Measurements from ENCODE around the gene ALG9. TPM values are rescaled to one million over a fixed set of nuclear protein-coding genes. Genes with fewer than 3 reads are reported as not detected.
"Not testable (repeated sequence)": the region's sequence is repeated elsewhere in the genome, so short reads cannot be mapped to it uniquely, and the experiment has no call there.

The ALG9 gene
- total and polyA plus RNA-seq, 4 donors = 36.3 to 61.1 (median 46.6) TPM

DNA sequence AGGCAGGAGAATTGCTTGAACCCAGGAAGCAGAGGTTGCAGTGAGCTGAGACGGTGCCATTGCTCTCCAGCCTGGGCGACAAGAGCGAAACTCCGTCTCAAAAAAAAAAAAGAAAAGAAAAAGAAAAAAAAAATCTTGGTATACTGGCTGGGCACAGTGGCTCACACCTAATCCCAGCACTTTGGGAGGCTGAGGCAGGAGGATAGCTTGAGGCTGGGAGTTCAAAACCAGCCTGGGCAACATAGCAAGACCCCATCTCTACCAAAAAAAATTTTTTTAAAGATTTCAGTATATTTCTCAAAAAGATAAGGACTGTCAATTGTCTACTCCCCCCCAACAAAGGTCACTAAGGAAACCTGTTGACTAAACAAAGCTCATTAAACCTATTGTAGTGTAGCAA lies 13.7 kb upstream of the ALG9 start:
- H3K9me3 ChIP-seq (ENCODE audit: control insufficient read depth, insufficient read depth, low read length); H3K36me3 ChIP-seq (ENCODE audit: control insufficient read depth, insufficient read depth, low read length); DNase-seq (ENCODE audit: low read depth in 4 of 6, low spot score in 6 of 6); H3K4me1 ChIP-seq (ENCODE audit: control insufficient read depth, insufficient read depth, low read length); H3K27me3 ChIP-seq (ENCODE audit: control insufficient read depth, insufficient read depth, low read length); H3K27ac ChIP-seq (ENCODE audit: low read depth, low read length); H3K4me3 ChIP-seq (ENCODE audit: low read depth, low read length): not testable (repeated sequence)
- WGBS (ENCODE audit: insufficient coverage) = no CpG with 5 or more reads among the region's 4 CpGs

DNA sequence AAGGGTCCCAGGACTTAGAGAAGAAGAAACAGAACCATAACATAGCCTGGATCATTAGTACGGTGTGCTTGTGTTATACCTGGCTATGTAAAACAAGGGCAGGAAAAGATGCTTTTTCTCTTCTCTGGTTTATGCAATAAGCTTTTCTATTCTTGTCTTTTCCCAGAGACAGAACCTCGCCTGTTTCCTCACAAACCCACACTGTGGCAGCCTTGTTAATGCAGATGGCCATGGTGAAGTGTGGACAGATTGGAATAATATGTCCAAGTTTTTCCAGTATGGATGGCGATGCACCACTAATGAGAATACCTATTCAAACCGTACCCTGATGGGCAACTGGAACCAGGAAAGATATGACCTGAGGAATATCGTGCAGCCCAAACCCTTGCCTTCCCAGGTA lies 10.8 kb upstream of the ALG9 start:
- DNase-seq (ENCODE audit: low read depth in 4 of 6, low spot score in 6 of 6) = no peak
- Histone ChIP-seq H3K27ac (ENCODE audit: low read depth, low read length) (no peak overlapping the region), H3K4me1 (ENCODE audit: control insufficient read depth, insufficient read depth, low read length) (no peaks in the 10 kb centered on the region), H3K9me3 (ENCODE audit: control insufficient read depth, insufficient read depth, low read length) (no peaks in the 10 kb centered on the region), H3K27me3 (ENCODE audit: control insufficient read depth, insufficient read depth, low read length) (no peaks in the 10 kb centered on the region), H3K36me3 (ENCODE audit: control insufficient read depth, insufficient read depth, low read length) (no peaks in the 10 kb centered on the region), H3K4me3 (ENCODE audit: low read depth, low read length) (no peak overlapping the region)
- WGBS (ENCODE audit: insufficient coverage) = 92% methylated on average over 2 of the region's 5 CpGs

DNA sequence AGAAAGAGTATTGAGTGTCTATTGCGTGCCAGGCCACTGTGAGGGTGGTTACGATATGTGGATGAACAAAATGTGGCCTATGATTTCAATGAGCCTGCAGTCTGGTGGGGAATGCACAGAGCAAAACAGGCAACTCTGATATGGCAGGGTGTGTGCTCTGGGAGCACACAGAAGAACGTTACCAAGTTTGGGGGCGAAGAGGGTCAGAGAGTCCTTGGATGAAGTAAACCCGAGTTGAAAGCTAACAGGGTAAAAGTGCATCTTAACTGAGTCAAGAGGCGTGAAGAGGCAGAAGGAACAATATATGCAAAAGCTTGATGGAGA lies 8.2 kb upstream of the ALG9 start:
- no peaks in the 10 kb centered on the region for H3K4me1 ChIP-seq (ENCODE audit: control insufficient read depth, insufficient read depth, low read length)
- DNase-seq (ENCODE audit: low read depth in 4 of 6, low spot score in 6 of 6) = no peak
- peak overlapping the region; percentile 96 for H3K27ac ChIP-seq (ENCODE audit: low read depth, low read length)
- 49% methylated on average over 6 of the region's 6 CpGs for WGBS (ENCODE audit: insufficient coverage)
- H3K9me3 ChIP-seq (ENCODE audit: control insufficient read depth, insufficient read depth, low read length) = no peaks in the 10 kb centered on the region
- peak overlapping the region; percentile 93 for H3K4me3 ChIP-seq (ENCODE audit: low read depth, low read length)
- H3K27me3 ChIP-seq (ENCODE audit: control insufficient read depth, insufficient read depth, low read length) = no peaks in the 10 kb centered on the region
- no peaks in the 10 kb centered on the region for H3K36me3 ChIP-seq (ENCODE audit: control insufficient read depth, insufficient read depth, low read length)

DNA sequence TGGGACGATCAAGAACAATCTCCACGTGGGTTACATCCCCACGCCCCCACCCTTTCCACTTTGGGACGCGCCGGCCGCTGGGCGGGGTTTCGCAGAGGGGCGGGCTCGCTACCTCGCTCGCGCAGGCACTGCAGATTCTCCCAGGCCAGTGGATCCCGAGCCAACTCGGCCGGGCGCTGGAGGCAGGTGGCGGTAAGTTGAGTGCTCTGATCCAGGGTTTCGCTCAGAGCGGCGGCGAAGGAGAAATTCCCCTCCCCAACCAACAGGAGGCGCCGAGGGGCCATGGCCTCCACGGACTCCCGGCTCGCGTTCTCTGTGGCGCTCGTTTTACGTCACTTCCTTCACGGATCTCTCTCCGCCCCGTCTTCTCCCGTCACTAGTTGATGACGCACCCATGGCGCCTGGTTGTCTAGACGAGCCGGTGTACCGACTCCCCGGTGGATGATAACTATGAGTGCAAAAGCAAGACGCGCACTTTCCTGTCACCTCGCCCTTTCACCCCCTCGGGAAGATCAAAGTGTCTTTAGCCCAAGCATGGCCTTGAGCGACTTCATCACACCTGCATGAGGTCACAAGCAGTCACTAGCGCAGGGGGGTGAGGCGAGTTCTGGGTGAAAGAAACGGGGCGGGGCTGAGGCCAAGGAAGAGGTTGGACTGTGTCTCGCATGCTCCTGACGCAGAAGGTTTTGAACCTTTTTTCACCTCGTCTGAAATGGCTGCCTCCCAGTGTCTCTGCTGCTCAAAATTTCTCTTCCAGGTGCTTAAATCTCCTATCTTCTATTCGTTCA lies 7.7 kb upstream of the ALG9 start, which contains the start of the genes CFAP68 and FDXACB1:
Gene CFAP68 (plus strand): TSS at position 693 of the 788 bp plus-strand sequence. CDS start 20 bp downstream, at position 713.
Gene FDXACB1 (minus strand): TSS at position 317 of the 788 bp plus-strand sequence. CDS start 33 bp downstream, at position 284.
- H3K4me3 ChIP-seq (ENCODE audit: low read depth, low read length) = peak within 1 kb of the TSS; percentile 93
- H3K36me3 ChIP-seq (ENCODE audit: control insufficient read depth, insufficient read depth, low read length) = no peaks in the 10 kb centered on the region
- DNase-seq (ENCODE audit: low read depth in 4 of 6, low spot score in 6 of 6) = peak; percentile 95 to 99 (median 97)
- H3K9me3 ChIP-seq (ENCODE audit: control insufficient read depth, insufficient read depth, low read length) = no peaks in the 10 kb centered on the region
- peak within 1 kb of the TSS; percentile 96 for H3K27ac ChIP-seq (ENCODE audit: low read depth, low read length)
- no peaks in the 10 kb centered on the region for H3K27me3 ChIP-seq (ENCODE audit: control insufficient read depth, insufficient read depth, low read length)
- WGBS (ENCODE audit: insufficient coverage) = under 1% methylated on average over 49 of the region's 55 CpGs
- H3K4me1 ChIP-seq (ENCODE audit: control insufficient read depth, insufficient read depth, low read length) = no peaks in the 10 kb centered on the region

DNA sequence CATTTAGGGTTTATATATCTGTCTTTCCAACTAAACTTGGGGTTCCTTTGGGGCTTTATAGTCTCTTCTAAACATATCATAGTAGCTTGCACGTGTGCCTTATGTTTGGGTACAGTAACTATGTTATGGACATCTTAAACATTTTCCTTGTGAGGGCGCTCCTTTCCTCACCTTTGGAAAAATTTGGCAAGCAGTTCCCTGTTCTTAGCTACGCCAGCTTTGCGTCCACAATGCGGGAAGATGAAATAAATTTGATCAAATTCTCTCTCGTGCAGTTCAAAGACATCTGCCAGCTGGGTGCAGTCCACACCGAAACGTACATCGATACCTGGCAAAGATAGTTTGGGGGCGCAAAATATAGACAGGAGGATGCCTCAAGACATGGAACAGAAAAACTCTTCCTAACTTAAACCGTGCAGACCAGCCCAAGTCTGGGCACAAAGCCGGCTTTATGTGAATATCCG lies 7.0 kb upstream of the ALG9 start:
- Histone ChIP-seq H3K4me1 (ENCODE audit: control insufficient read depth, insufficient read depth, low read length) (no peaks in the 10 kb centered on the region), H3K9me3 (ENCODE audit: control insufficient read depth, insufficient read depth, low read length) (no peaks in the 10 kb centered on the region), H3K27me3 (ENCODE audit: control insufficient read depth, insufficient read depth, low read length) (no peaks in the 10 kb centered on the region), H3K4me3 (ENCODE audit: low read depth, low read length) (peak overlapping the region; percentile 93), H3K27ac (ENCODE audit: low read depth, low read length) (peak overlapping the region; percentile 96), H3K36me3 (ENCODE audit: control insufficient read depth, insufficient read depth, low read length) (no peaks in the 10 kb centered on the region)
- peak in 1 of 6 donors; percentile 9 for DNase-seq (ENCODE audit: low read depth in 4 of 6, low spot score in 6 of 6)
- 1% methylated on average over 11 of the region's 13 CpGs for WGBS (ENCODE audit: insufficient coverage)

DNA sequence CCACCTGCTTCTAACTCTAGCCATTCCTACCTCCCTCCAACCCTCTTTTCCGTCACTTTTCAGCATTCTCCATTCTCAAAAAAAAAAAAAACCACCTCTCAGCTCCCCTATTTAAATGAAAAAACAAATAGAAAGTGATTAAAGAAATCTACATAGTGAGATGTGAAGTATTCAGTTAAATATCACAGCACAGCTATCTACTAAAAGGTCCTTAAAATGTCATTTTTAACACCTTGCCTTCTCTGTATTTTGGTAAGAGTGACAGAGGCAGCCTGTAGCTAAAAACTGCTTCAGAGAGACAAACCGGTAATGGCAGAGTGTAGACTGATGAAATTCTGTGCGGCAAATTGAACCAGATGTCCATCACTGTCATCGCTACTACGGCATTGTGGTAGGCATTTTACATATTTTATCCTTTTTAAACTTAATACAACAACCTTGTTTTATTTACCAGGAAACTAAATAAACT lies 346 bp upstream of the ALG9 start:
- H3K27ac ChIP-seq (ENCODE audit: low read depth, low read length) = peak overlapping the region; percentile 87
- no peaks in the 10 kb centered on the region for H3K4me1 ChIP-seq (ENCODE audit: control insufficient read depth, insufficient read depth, low read length)
- no peaks in the 10 kb centered on the region for H3K9me3 ChIP-seq (ENCODE audit: control insufficient read depth, insufficient read depth, low read length)
- peak overlapping the region; percentile 79 for H3K4me3 ChIP-seq (ENCODE audit: low read depth, low read length)
- peaks cover 3% of the 10 kb centered on the region for H3K36me3 ChIP-seq (ENCODE audit: control insufficient read depth, insufficient read depth, low read length)
- H3K27me3 ChIP-seq (ENCODE audit: control insufficient read depth, insufficient read depth, low read length) = no peaks in the 10 kb centered on the region
- DNase-seq (ENCODE audit: low read depth in 4 of 6, low spot score in 6 of 6) = peak in 1 of 6 donors; percentile 4
- WGBS (ENCODE audit: insufficient coverage) = 20% methylated on average over 1 of the region's 5 CpGs

DNA sequence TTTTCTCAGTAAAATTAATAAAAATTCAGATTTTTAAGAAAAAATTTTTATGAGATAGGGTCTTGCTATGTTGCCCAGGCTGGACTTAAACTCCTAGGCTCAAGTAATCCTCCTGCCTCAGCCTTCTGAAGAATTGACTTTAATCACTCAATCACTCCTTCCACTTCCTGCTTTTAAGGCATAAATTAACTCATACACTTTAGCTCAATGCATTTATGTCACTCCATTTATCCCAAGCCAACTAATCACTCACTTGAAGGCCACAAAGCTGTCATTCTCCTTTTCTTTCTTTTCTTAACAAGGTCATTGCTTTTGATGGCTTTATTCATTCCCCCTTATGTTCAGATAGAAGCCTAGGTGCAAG lies 877 bp downstream of the ALG9 start:
- no peaks in the 10 kb centered on the region for H3K4me1 ChIP-seq (ENCODE audit: control insufficient read depth, insufficient read depth, low read length)
- peak in 1 of 6 donors; percentile 10 for DNase-seq (ENCODE audit: low read depth in 4 of 6, low spot score in 6 of 6)
- no peaks in the 10 kb centered on the region for H3K27me3 ChIP-seq (ENCODE audit: control insufficient read depth, insufficient read depth, low read length)
- no peaks in the 10 kb centered on the region for H3K9me3 ChIP-seq (ENCODE audit: control insufficient read depth, insufficient read depth, low read length)
- H3K27ac ChIP-seq (ENCODE audit: low read depth, low read length) = peak overlapping the region; percentile 87
- peaks cover 11% of the 10 kb centered on the region for H3K36me3 ChIP-seq (ENCODE audit: control insufficient read depth, insufficient read depth, low read length)
- peak overlapping the region; percentile 79 for H3K4me3 ChIP-seq (ENCODE audit: low read depth, low read length)

DNA sequence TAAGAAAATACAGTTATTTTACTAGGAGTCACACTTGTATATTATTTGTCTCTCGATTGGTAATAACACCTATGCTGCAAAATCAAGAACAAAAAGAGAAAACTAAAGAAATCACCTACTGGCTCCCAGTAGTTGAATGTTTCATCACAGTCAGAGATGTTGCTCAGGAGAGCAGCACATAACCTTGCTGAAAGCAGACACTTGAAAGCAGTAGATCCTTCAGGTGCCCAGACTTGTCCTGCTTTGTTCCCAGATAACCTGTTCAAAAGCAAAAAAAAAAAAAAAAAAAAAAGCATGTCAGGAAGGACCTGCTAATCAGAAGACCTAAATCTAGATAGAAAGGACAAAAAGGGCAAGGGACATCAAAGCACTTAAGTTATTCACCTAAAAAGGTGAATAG lies 1.3 kb downstream of the ALG9 start:
- Histone ChIP-seq H3K27me3 (ENCODE audit: control insufficient read depth, insufficient read depth, low read length) (no peaks in the 10 kb centered on the region), H3K4me1 (ENCODE audit: control insufficient read depth, insufficient read depth, low read length) (no peaks in the 10 kb centered on the region), H3K4me3 (ENCODE audit: low read depth, low read length) (no peak overlapping the region), H3K9me3 (ENCODE audit: control insufficient read depth, insufficient read depth, low read length) (no peaks in the 10 kb centered on the region), H3K27ac (ENCODE audit: low read depth, low read length) (no peak overlapping the region), H3K36me3 (ENCODE audit: control insufficient read depth, insufficient read depth, low read length) (peaks cover 11% of the 10 kb centered on the region)
- no peak for DNase-seq (ENCODE audit: low read depth in 4 of 6, low spot score in 6 of 6)
- no CpG with 5 or more reads among the region's 1 CpG for WGBS (ENCODE audit: insufficient coverage)

DNA sequence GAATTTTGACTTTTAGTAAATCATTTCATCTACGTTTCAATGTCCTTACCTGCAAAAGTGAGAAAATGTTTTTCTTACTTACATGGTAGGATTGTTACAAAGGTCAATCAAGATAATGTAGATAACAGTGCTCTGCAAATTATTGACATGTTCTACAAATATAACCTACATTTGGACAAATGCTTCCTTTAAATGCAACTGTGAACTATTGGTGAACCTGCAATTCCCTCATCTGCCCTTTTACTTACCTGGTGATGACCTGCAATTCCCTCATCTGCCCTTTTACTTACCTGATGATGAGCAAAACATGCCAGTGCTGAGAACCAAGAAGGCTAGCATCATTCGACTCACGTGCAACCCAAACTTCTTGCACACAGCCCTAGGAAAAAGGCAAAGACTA lies 11.1 kb downstream of the ALG9 start:
- H3K36me3 ChIP-seq (ENCODE audit: control insufficient read depth, insufficient read depth, low read length) = peaks cover 42% of the 10 kb centered on the region
- H3K27me3 ChIP-seq (ENCODE audit: control insufficient read depth, insufficient read depth, low read length) = no peaks in the 10 kb centered on the region
- no peak for DNase-seq (ENCODE audit: low read depth in 4 of 6, low spot score in 6 of 6)
- no peak overlapping the region for H3K27ac ChIP-seq (ENCODE audit: low read depth, low read length)
- H3K9me3 ChIP-seq (ENCODE audit: control insufficient read depth, insufficient read depth, low read length) = no peaks in the 10 kb centered on the region
- 100% methylated on average over 1 of the region's 3 CpGs for WGBS (ENCODE audit: insufficient coverage)
- H3K4me1 ChIP-seq (ENCODE audit: control insufficient read depth, insufficient read depth, low read length) = no peaks in the 10 kb centered on the region
- no peak overlapping the region for H3K4me3 ChIP-seq (ENCODE audit: low read depth, low read length)

DNA sequence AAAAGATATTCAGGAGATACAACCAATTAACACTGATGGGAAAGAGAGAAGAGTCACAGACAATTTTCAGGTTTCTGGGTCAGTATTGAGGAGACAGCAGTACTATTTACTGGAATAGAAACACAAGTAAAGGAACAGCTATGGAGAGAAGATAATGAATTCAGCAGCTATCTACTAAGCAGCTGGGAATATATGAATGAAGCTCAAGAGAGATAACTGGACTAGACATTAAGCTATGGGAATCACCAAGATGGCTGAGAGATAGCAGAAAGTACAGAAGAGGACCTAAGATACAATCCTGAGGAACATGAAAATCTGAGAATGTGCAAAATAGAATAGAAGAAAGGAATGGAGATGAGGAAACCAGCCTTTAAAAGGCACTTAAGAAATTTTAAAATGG lies 15.9 kb downstream of the ALG9 start:
- H3K4me3 ChIP-seq (ENCODE audit: low read depth, low read length) = no peak overlapping the region
- no peaks in the 10 kb centered on the region for H3K27me3 ChIP-seq (ENCODE audit: control insufficient read depth, insufficient read depth, low read length)
- peaks cover 29% of the 10 kb centered on the region for H3K36me3 ChIP-seq (ENCODE audit: control insufficient read depth, insufficient read depth, low read length)
- no peaks in the 10 kb centered on the region for H3K9me3 ChIP-seq (ENCODE audit: control insufficient read depth, insufficient read depth, low read length)
- H3K4me1 ChIP-seq (ENCODE audit: control insufficient read depth, insufficient read depth, low read length) = no peaks in the 10 kb centered on the region
- no peak for DNase-seq (ENCODE audit: low read depth in 4 of 6, low spot score in 6 of 6)
- no peak overlapping the region for H3K27ac ChIP-seq (ENCODE audit: low read depth, low read length)

Measured in spinal cord (tissue), 10 donors.